Mucosa of rectum (tissue), 2 donors: ENCODE data around the gene ZNF467.

ENCODE experiments used
- H3K27ac ChIP-seq, 2 donors: one replicate each; pipeline ENCODE4 v1.7.0; 2013; ENCODE audit warnings: inconsistent platforms in 2 of 2, low read depth in 2 of 2, low read length in 2 of 2
- H3K27me3 ChIP-seq, 2 donors: one replicate each; pipeline ENCODE4 v1.7.0; 2013; ENCODE audit warnings: low read length in 2 of 2; ENCODE audit not compliant: control insufficient read depth in 2 of 2, insufficient read depth in 2 of 2
- H3K36me3 ChIP-seq, 2 donors: one replicate each; pipeline ENCODE4 v1.7.0; 2013; ENCODE audit warnings: low read length in 2 of 2; ENCODE audit not compliant: control insufficient read depth in 2 of 2, insufficient read depth in 2 of 2
- H3K4me1 ChIP-seq, 2 donors: one replicate each; pipeline ENCODE4 v1.7.0; 2013; ENCODE audit warnings: low read length in 2 of 2, mild to moderate bottlenecking in 1 of 2; ENCODE audit not compliant: control insufficient read depth in 2 of 2, insufficient read depth in 2 of 2
- H3K4me3 ChIP-seq, 2 donors: one replicate each; pipeline ENCODE4 v1.7.0; 2013; ENCODE audit warnings: low read length in 2 of 2
- H3K9ac ChIP-seq, 2 donors: one replicate each; pipeline ENCODE4 v1.7.0; 2013; ENCODE audit warnings: low read length in 2 of 2, low read depth in 1 of 2, mild to moderate bottlenecking in 1 of 2
- H3K9me3 ChIP-seq, 2 donors: one replicate each; pipeline ENCODE4 v1.7.0; 2013; ENCODE audit warnings: low read length in 2 of 2; ENCODE audit not compliant: control insufficient read depth in 2 of 2
- donor health status: healthy.
- donor health status: Normal muscosa, but diverticular disease.

Gene ZNF467

GRCh38 chr7:149727899-149728476 lies 45.4 kb downstream of the ZNF467 start:
- no peaks in the 10 kb centered on the region for H3K9me3 ChIP-seq
- H3K9ac ChIP-seq: no peak overlapping the region
- no peaks in the 10 kb centered on the region for H3K4me1 ChIP-seq
- no peaks in the 10 kb centered on the region for H3K27me3 ChIP-seq
- H3K27ac ChIP-seq: no peak overlapping the region
- H3K36me3 ChIP-seq: peaks cover 0 to 7% of the 10 kb centered on the region in 2 donors
- H3K4me3 ChIP-seq: no peak overlapping the region

GRCh38 chr7:149727053-149727898 lies 46.1 kb downstream of the ZNF467 start:
- no peaks in the 10 kb centered on the region for H3K27me3 ChIP-seq
- no peak overlapping the region for H3K27ac ChIP-seq
- H3K9me3 ChIP-seq: no peaks in the 10 kb centered on the region
- H3K4me3 ChIP-seq: no peak overlapping the region
- no peak overlapping the region for H3K9ac ChIP-seq
- no peaks in the 10 kb centered on the region for H3K4me1 ChIP-seq
- peaks cover 0 to 10% of the 10 kb centered on the region in 2 donors for H3K36me3 ChIP-seq

- Histone ChIP-seq H3K9me3 (no peaks in the 10 kb centered on the region), H3K4me3 (no peak overlapping the region), H3K27me3 (no peaks in the 10 kb centered on the region), H3K36me3 (peaks cover 0 to 12% of the 10 kb centered on the region in 2 donors), H3K4me1 (no peaks in the 10 kb centered on the region), H3K27ac (no peak overlapping the region), H3K9ac (no peak overlapping the region)
Observed at GRCh38 chr7:149725916-149726315, 47.5 kb downstream of the ZNF467 start.

GRCh38 chr7:149725426-149725821 lies 48.0 kb downstream of the ZNF467 start:
- Histone ChIP-seq H3K27me3 (no peaks in the 10 kb centered on the region), H3K4me3 (no peak overlapping the region), H3K36me3 (peaks cover 0 to 13% of the 10 kb centered on the region in 2 donors), H3K27ac (peak overlapping the region in 1 of 2 donors; percentile 9), H3K9ac (no peak overlapping the region), H3K4me1 (no peaks in the 10 kb centered on the region), H3K9me3 (no peaks in the 10 kb centered on the region)

GRCh38 chr7:149724661-149725425 lies 48.5 kb downstream of the ZNF467 start:
- no peak overlapping the region for H3K4me3 ChIP-seq
- H3K9ac ChIP-seq: no peak overlapping the region
- peaks cover 0 to 13% of the 10 kb centered on the region in 2 donors for H3K36me3 ChIP-seq
- peak overlapping the region in 1 of 2 donors; percentile 9 for H3K27ac ChIP-seq
- H3K4me1 ChIP-seq: no peaks in the 10 kb centered on the region
- no peaks in the 10 kb centered on the region for H3K9me3 ChIP-seq
- no peaks in the 10 kb centered on the region for H3K27me3 ChIP-seq

- H3K36me3 ChIP-seq: peaks cover 0 to 13% of the 10 kb centered on the region in 2 donors
- H3K9me3 ChIP-seq: no peaks in the 10 kb centered on the region
- H3K27me3 ChIP-seq: no peaks in the 10 kb centered on the region
- no peaks in the 10 kb centered on the region for H3K4me1 ChIP-seq
- no peak overlapping the region for H3K27ac ChIP-seq
- no peak overlapping the region for H3K9ac ChIP-seq
- no peak overlapping the region for H3K4me3 ChIP-seq
Observed at GRCh38 chr7:149723795-149724495, 49.4 kb downstream of the ZNF467 start.

- Histone ChIP-seq H3K9ac (no peak overlapping the region), H3K4me3 (no peak overlapping the region), H3K9me3 (no peaks in the 10 kb centered on the region), H3K36me3 (peaks cover 0 to 11% of the 10 kb centered on the region in 2 donors), H3K27me3 (no peaks in the 10 kb centered on the region), H3K27ac (no peak overlapping the region), H3K4me1 (no peaks in the 10 kb centered on the region)
Observed at GRCh38 chr7:149723082-149723767, 50.2 kb downstream of the ZNF467 start.

- peaks cover 0 to 11% of the 10 kb centered on the region in 2 donors for H3K36me3 ChIP-seq
- H3K27ac ChIP-seq: no peak overlapping the region
- no peaks in the 10 kb centered on the region for H3K9me3 ChIP-seq
- no peaks in the 10 kb centered on the region for H3K27me3 ChIP-seq
- no peak overlapping the region for H3K9ac ChIP-seq
- no peak overlapping the region for H3K4me3 ChIP-seq
- no peaks in the 10 kb centered on the region for H3K4me1 ChIP-seq
Observed at GRCh38 chr7:149722356-149722957, 50.9 kb downstream of the ZNF467 start.

GRCh38 chr7:149721084-149721601 lies 52.2 kb downstream of the ZNF467 start:
- Histone ChIP-seq H3K36me3 (peaks cover 0 to 11% of the 10 kb centered on the region in 2 donors), H3K4me1 (no peaks in the 10 kb centered on the region), H3K9ac (no peak overlapping the region), H3K27ac (no peak overlapping the region), H3K9me3 (no peaks in the 10 kb centered on the region), H3K4me3 (no peak overlapping the region), H3K27me3 (no peaks in the 10 kb centered on the region)
